SK-N-SH (cell line): ENCODE data around the gene PLIN5. TPM values are rescaled to one million over a fixed set of nuclear protein-coding genes. Genes with fewer than 3 reads are reported as not detected.

ENCODE experiments used
- CTCF ChIA-PET: fragments of 300-600, 350-600 bp; formaldehyde crosslinking; extraction: SDS; loops from one replicate; lab custom pipeline; 2021; lab: Yijun Ruan, JAX
- POLR2A ChIA-PET: fragments of 350-600 bp; sonication (Branson Sonifier 250); formaldehyde crosslinking; extraction: SDS; loops from one replicate; lab custom pipeline; 2020; ENCODE audit warnings: antibody characterized with exemption, inconsistent platforms; lab: Yijun Ruan, JAX
- DNase-seq: peaks from one replicate; pipeline ENCODE4 v3.0.0; 2012
- H2AFZ ChIP-seq: fragments of 200-600 bp; sonication (generic); 2 replicates; pipeline ENCODE4 v1.8.1; 2016; ENCODE audit warnings: antibody characterized with exemption, mild to moderate bottlenecking, low read depth
- H3F3A ChIP-seq: fragments of 200-600 bp; sonication (generic); replicated peaks from 2 replicates; pipeline ENCODE3; 2016; ENCODE audit warnings: antibody characterized with exemption, mild to moderate bottlenecking; ENCODE audit not compliant: insufficient read depth
- H3K27ac ChIP-seq, 2 experiments: fragments of 200-500 bp in 1 of 2; fragments of 200-600 bp in 1 of 2; sonication (Bioruptor generic) in 1 of 2; sonication (generic), shearing (Covaris generic) in 1 of 2; 2 replicates each; pipeline versions ENCODE4 v1.5.1 to v1.6.1; 2014 to 2016; ENCODE audit warnings: low read depth in 2 of 2, inconsistent platforms in 1 of 2, low read length in 1 of 2, mild to moderate bottlenecking in 1 of 2, mixed read lengths in 1 of 2
- H3K27me3 ChIP-seq: fragments of 200-600 bp; sonication (generic), shearing (Covaris generic); 2 replicates; pipeline ENCODE4 v1.6.1; 2016; ENCODE audit warnings: mixed run types; ENCODE audit not compliant: insufficient read depth
- H3K36me3 ChIP-seq, 2 experiments: fragments of 200-500 bp in 1 of 2; fragments of 200-600 bp in 1 of 2; sonication (Bioruptor generic) in 1 of 2; sonication (generic) in 1 of 2; replicated peaks in 1 of 2; 2 replicates each; pipeline versions ENCODE3 to v1.5.1; 2014 to 2016; ENCODE audit warnings: low read length in 1 of 2, mild to moderate bottlenecking in 1 of 2; ENCODE audit not compliant: insufficient read depth in 2 of 2, control insufficient read depth in 1 of 2
- H3K4me1 ChIP-seq, 2 experiments: fragments of 200-500 bp in 1 of 2; fragments of 200-600 bp in 1 of 2; sonication (Bioruptor generic) in 1 of 2; sonication (generic), shearing (Covaris generic) in 1 of 2; 2 replicates each; pipeline versions ENCODE4 v1.5.1 to v1.6.1; 2014 to 2016; ENCODE audit warnings: low read depth in 1 of 2, low read length in 1 of 2, mixed run types in 1 of 2; ENCODE audit not compliant: insufficient read depth in 2 of 2, control insufficient read depth in 1 of 2
- H3K4me2 ChIP-seq: fragments of 200-600 bp; sonication (generic), shearing (Covaris generic); 2 replicates; pipeline ENCODE4 v1.6.1; 2017; ENCODE audit warnings: mixed run types
- H3K4me3 ChIP-seq, 2 experiments: fragments of 200-500 bp in 1 of 2; fragments of 200-600 bp in 1 of 2; sonication (Bioruptor generic) in 1 of 2; sonication (generic), shearing (Covaris generic) in 1 of 2; 2 replicates each; pipeline versions ENCODE4 v1.5.1 to v1.8.1; 2014 to 2016; ENCODE audit warnings: low read depth in 2 of 2, inconsistent platforms in 1 of 2, low read length in 1 of 2, mild to moderate bottlenecking in 1 of 2, mixed read lengths in 1 of 2, moderate library complexity in 1 of 2
- H3K79me2 ChIP-seq: fragments of 200-600 bp; sonication (generic); 2 replicates; pipeline ENCODE4 v1.8.1; 2017; ENCODE audit warnings: mild to moderate bottlenecking; ENCODE audit not compliant: insufficient read depth
- H3K9ac ChIP-seq: fragments of 200-600 bp; sonication (generic); 2 replicates; pipeline ENCODE4 v1.6.1; 2017; ENCODE audit warnings: mixed run types
- H3K9me2 ChIP-seq: fragments of 200-600 bp; sonication (generic); 2 replicates; pipeline ENCODE4 v1.6.1; 2017; ENCODE audit warnings: mixed run types
- H3K9me3 ChIP-seq: fragments of 200-600 bp; sonication (generic); 2 replicates; pipeline ENCODE4 v1.6.1; 2017; ENCODE audit warnings: mixed run types, mild to moderate bottlenecking, moderate library complexity
- H4K20me1 ChIP-seq: fragments of 200-600 bp; sonication (generic); 2 replicates; pipeline ENCODE4 v1.6.1; 2017; ENCODE audit warnings: mild to moderate bottlenecking, mixed run types; ENCODE audit not compliant: insufficient read depth
- CHD2 ChIP-seq: fragments of 150-350 bp; IDR thresholded peaks from 2 replicates; pipeline ENCODE4 v1.6.1; 2018; ENCODE audit warnings: low read length; ENCODE audit not compliant: partially characterized antibody
- ELF1 ChIP-seq: IDR thresholded peaks from 2 replicates; pipeline ENCODE4 v1.4.0; 2012
- EZH2phosphoT487 ChIP-seq: fragments of 200-600 bp; sonication (generic); IDR thresholded peaks from 2 replicates; pipeline ENCODE4 v1.6.1; 2017; ENCODE audit warnings: low read depth, mixed run types, mild to moderate bottlenecking, antibody characterized with exemption, moderate library complexity, borderline replicate concordance
- FOSL2 ChIP-seq: IDR thresholded peaks from 2 replicates; pipeline ENCODE4 v1.4.0; 2012; ENCODE audit warnings: low read depth, mild to moderate bottlenecking, moderate library complexity, borderline replicate concordance
- GABPA ChIP-seq: IDR thresholded peaks from 2 replicates; pipeline ENCODE4 v1.4.0; 2012; ENCODE audit warnings: low read depth, mild to moderate bottlenecking
- GATA2 ChIP-seq: sonication (generic); formaldehyde crosslinking; IDR thresholded peaks from 2 replicates; pipeline ENCODE4 v1.5.0; 2020; ENCODE audit warnings: mild to moderate bottlenecking, missing genetic modification reagents
- MEF2A ChIP-seq: IDR thresholded peaks from 2 replicates; pipeline ENCODE4 v1.4.0; 2012; ENCODE audit warnings: low read depth, borderline replicate concordance
- PBX3 ChIP-seq: IDR thresholded peaks from 2 replicates; pipeline ENCODE4; 2012
- RCOR1 ChIP-seq: fragments of 150-350 bp; IDR thresholded peaks from 2 replicates; pipeline ENCODE4 v1.6.1; 2017; ENCODE audit warnings: antibody characterized with exemption, low read length
- WGBS: methylation state at CpG from one replicate; pipeline ENCODE4 v1.1.6; 2017; ENCODE audit warnings: low lambda C conversion rate; 5-methylcytosine and 5-hydroxymethylcytosine counted together
- polyA plus RNA-seq, 3 experiments: library from polyadenylated mRNA; depleted of rRNA; stranded (reverse); fragments of >200 nt; gene quantifications; 2 replicates each; pipeline ENCODE4 v1.2.3, GENCODE V29; 2012
- TF ChIP-seq, protein P1 (sequence below): IDR thresholded peaks from 2 replicates; pipeline ENCODE4 v1.4.0; 2012; ENCODE audit warnings: low read depth
- TF ChIP-seq, protein P2 (sequence below): fragments of 200-600 bp; sonication (generic); IDR thresholded peaks from 2 replicates; pipeline ENCODE4 v1.6.1; 2017; ENCODE audit warnings: antibody characterized with exemption, mild to moderate bottlenecking, moderate library complexity

PLIN5 gene
- polyA plus RNA-seq, 1 of the 3 experiments (the other 2 are of a cell fraction), result 0.59 TPM

DNA sequence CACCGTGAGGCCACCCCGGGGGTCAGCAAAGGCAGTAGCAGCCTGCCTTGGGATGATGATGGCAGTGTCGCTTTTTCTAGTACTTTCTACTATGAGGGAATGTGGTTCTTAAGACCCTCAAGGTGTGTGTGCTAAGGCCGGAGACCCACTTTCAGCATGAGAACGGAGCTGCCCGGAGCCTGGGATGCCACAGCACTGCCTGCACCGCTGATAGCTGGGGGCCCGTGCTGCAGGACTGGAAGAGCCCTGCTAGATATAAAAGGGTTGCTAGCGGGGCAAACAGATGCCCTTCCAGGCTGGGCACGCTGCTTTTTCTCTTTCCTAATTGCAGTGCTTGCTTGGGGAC, 31.2 kb downstream of the PLIN5 start:
- no peak overlapping the region for H3K4me3 ChIP-seq
- POLR2A ChIA-PET, result interaction anchor here (0.7 to 1.2 kb wide), 2 partner anchors 9 to 29 kb away, joined by 3 to 4 read pairs; no protein-coding TSS in a partner anchor
- WGBS, result 100% methylated on average over 2 of the region's 10 CpGs
- H3K27ac ChIP-seq, result no peak overlapping the region
- H3K4me1 ChIP-seq, result 0 out of 4 replicates have a peak, but pooled peaks cover 0 to 7% of the 10 kb centered on the region in 2 experiments
- CTCF ChIA-PET, result interaction anchor here (4.1 kb wide), 1 partner anchor 20 kb away, joined by 24 read pairs; no protein-coding TSS in a partner anchor
- H3K9me2 ChIP-seq, result no peaks in the 10 kb centered on the region
- no peak overlapping the region for H2AFZ ChIP-seq
- no peaks in the 10 kb centered on the region for H3K79me2 ChIP-seq
- no peak for DNase-seq
- H3K9ac ChIP-seq, result no peak overlapping the region
- H3K9me3 ChIP-seq, result no peaks in the 10 kb centered on the region
- no peaks in the 10 kb centered on the region for H4K20me1 ChIP-seq
- no peaks in the 10 kb centered on the region for H3K27me3 ChIP-seq
- H3K36me3 ChIP-seq, result peaks cover 0 to 39% of the 10 kb centered on the region in 2 experiments
- H3K4me2 ChIP-seq, result no peak overlapping the region
- peaks cover 3% of the 10 kb centered on the region for H3F3A ChIP-seq
- TF ChIP-seq, protein P1, sequence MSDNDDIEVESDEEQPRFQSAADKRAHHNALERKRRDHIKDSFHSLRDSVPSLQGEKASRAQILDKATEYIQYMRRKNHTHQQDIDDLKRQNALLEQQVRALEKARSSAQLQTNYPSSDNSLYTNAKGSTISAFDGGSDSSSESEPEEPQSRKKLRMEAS, result no peak
- TF ChIP-seq ELF1, result no peak

DNA sequence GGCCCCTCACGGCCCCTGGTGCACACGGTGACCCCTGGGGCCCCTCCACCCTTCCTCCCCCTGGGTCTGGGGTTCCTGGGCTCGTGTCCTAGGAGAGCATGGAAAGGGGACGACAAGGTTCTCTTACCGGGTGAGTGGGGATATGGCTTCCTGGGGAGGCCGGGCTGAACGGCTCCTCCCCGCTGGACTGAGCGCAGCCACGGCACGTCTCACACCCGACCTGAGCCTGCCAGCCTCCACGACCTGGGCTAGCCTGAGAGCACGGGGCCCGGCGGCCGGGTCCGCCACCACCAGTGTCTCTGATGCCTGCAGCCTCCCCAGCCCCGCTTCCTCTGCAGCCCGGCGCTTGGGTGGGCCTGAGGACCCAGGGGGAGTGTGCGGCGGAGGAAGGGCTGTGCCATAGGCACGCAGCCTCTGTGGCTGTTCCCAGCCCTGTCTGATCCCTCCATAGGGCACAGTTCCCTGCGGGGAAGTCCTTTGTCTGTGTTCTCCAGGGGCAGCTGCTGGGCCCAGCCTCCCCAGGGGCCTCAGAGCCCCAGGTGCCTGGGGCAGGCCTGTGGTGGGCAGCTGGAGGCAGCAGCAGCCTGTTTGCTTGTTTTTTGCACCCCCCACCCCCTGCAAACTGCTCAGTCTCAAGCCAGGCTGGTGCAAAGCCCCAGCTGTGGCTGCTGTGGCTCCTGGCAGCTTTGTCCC, 31.7 kb downstream of the PLIN5 start:
- Histone ChIP-seq H3K27me3 (no peaks in the 10 kb centered on the region), H3F3A (peaks cover 3% of the 10 kb centered on the region), H3K27ac (no peak overlapping the region), H2AFZ (no peak overlapping the region), H3K36me3 (peaks cover 0 to 44% of the 10 kb centered on the region in 2 experiments), H3K4me1 (0 out of 4 replicates have a peak, but pooled peaks cover 0 to 7% of the 10 kb centered on the region in 2 experiments), H4K20me1 (no peaks in the 10 kb centered on the region)
- DNase-seq, result no peak
- POLR2A ChIA-PET, result interaction anchor here (1.2 kb wide), 1 partner anchor 29 kb away, joined by 4 read pairs; no protein-coding TSS in a partner anchor
- TF ChIP-seq MEF2A (no peak), GABPA (no peak), ELF1 (no peak), FOSL2 (no peak), EZH2phosphoT487 (no peak), RCOR1 (no peak), PBX3 (no peak), CHD2 (no peak), GATA2 (no peak)
- TF ChIP-seq, protein P2, sequence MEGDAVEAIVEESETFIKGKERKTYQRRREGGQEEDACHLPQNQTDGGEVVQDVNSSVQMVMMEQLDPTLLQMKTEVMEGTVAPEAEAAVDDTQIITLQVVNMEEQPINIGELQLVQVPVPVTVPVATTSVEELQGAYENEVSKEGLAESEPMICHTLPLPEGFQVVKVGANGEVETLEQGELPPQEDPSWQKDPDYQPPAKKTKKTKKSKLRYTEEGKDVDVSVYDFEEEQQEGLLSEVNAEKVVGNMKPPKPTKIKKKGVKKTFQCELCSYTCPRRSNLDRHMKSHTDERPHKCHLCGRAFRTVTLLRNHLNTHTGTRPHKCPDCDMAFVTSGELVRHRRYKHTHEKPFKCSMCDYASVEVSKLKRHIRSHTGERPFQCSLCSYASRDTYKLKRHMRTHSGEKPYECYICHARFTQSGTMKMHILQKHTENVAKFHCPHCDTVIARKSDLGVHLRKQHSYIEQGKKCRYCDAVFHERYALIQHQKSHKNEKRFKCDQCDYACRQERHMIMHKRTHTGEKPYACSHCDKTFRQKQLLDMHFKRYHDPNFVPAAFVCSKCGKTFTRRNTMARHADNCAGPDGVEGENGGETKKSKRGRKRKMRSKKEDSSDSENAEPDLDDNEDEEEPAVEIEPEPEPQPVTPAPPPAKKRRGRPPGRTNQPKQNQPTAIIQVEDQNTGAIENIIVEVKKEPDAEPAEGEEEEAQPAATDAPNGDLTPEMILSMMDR, result no peak
- TF ChIP-seq, all 33 proteins: peak for 0
- Histone ChIP-seq H3K9ac (no peak overlapping the region), H3K79me2 (no peaks in the 10 kb centered on the region), H3K4me3 (no peak overlapping the region), H3K9me3 (no peaks in the 10 kb centered on the region), H3K4me2 (no peak overlapping the region), H3K9me2 (no peaks in the 10 kb centered on the region)
- CTCF ChIA-PET, result interaction anchor here (4.1 kb wide), 1 partner anchor 21 kb away, joined by 24 read pairs; no protein-coding TSS in a partner anchor
- 89% methylated on average over 17 of the region's 25 CpGs for WGBS
